ENCODE measurements around the gene GRAMD1C.
A peak's percentile ranks its signal among the peaks of the same experiment; 100 is the strongest.
"Not testable (repeated sequence)": the region's sequence is repeated elsewhere in the genome, so short reads cannot be mapped to it uniquely, and the experiment has no call there.

GRAMD1C gene

GRCh38 chr3:113838631-113839209 is at the start of gene GRAMD1C:
Gene GRAMD1C (plus strand): TSS chr3:113838788. CDS start chr3:113838910, 122 bp downstream.
- DNase-seq (ENCODE audit: low read depth, low spot score), result peak; percentile 71

GRCh38 chr3:113791381-113791780 is 47.2 kb upstream of the GRAMD1C start:
- DNase-seq (ENCODE audit: low read depth, low spot score), result no peak

- no peak for DNase-seq (ENCODE audit: low read depth, low spot score)
These were observed 44.1 kb upstream of the GRAMD1C start for GRCh38 chr3:113794526-113794925.

- no peak for DNase-seq (ENCODE audit: low read depth, low spot score)
These were observed 42.9 kb upstream of the GRAMD1C start for GRCh38 chr3:113795693-113796092.

- DNase-seq (ENCODE audit: low read depth, low spot score), result no peak
These were observed 35.7 kb upstream of the GRAMD1C start for GRCh38 chr3:113802795-113803455.

GRCh38 chr3:113804661-113805060 is 33.9 kb upstream of the GRAMD1C start:
- DNase-seq (ENCODE audit: low read depth, low spot score), result no peak

GRCh38 chr3:113805249-113805648 is 33.3 kb upstream of the GRAMD1C start:
- no peak for DNase-seq (ENCODE audit: low read depth, low spot score)

- DNase-seq (ENCODE audit: low read depth, low spot score), result no peak
These were observed 25.7 kb upstream of the GRAMD1C start for GRCh38 chr3:113812854-113813253.

- no peak for DNase-seq (ENCODE audit: low read depth, low spot score)
These were observed 18.7 kb upstream of the GRAMD1C start for GRCh38 chr3:113819866-113820265.

- DNase-seq (ENCODE audit: low read depth, low spot score), result no peak
These were observed 13.5 kb upstream of the GRAMD1C start for GRCh38 chr3:113825090-113825489.

GRCh38 chr3:113828600-113828999 is 10.0 kb upstream of the GRAMD1C start:
- no peak for DNase-seq (ENCODE audit: low read depth, low spot score)

- DNase-seq (ENCODE audit: low read depth, low spot score), result no peak
These were observed 8.8 kb upstream of the GRAMD1C start for GRCh38 chr3:113829576-113830354.

GRCh38 chr3:113831103-113831355 is 7.6 kb upstream of the GRAMD1C start:
- no peak for DNase-seq (ENCODE audit: low read depth, low spot score)

- DNase-seq (ENCODE audit: low read depth, low spot score), result no peak
These were observed 6.0 kb upstream of the GRAMD1C start for GRCh38 chr3:113832477-113833164.

GRCh38 chr3:113834983-113835382 is 3.6 kb upstream of the GRAMD1C start:
- DNase-seq (ENCODE audit: low read depth, low spot score), result no peak

GRCh38 chr3:113839551-113839950 is 963 bp downstream of the GRAMD1C start:
- DNase-seq (ENCODE audit: low read depth, low spot score), result no peak

GRCh38 chr3:113844622-113845222 is 6.1 kb downstream of the GRAMD1C start:
- DNase-seq (ENCODE audit: low read depth, low spot score), result no peak

GRCh38 chr3:113847247-113847646 is 8.7 kb downstream of the GRAMD1C start:
- DNase-seq (ENCODE audit: low read depth, low spot score), result no peak

GRCh38 chr3:113847664-113848461 is 9.3 kb downstream of the GRAMD1C start:
- DNase-seq (ENCODE audit: low read depth, low spot score), result no peak

GRCh38 chr3:113849071-113849470 is 10.5 kb downstream of the GRAMD1C start:
- DNase-seq (ENCODE audit: low read depth, low spot score), result not testable (repeated sequence)

- DNase-seq (ENCODE audit: low read depth, low spot score), result not testable (repeated sequence)
These were observed 11.3 kb downstream of the GRAMD1C start for GRCh38 chr3:113849841-113850240.
